ENCODE results near the gene KREMEN1. TPM values are rescaled to one million over a fixed set of nuclear protein-coding genes. Genes with fewer than 3 reads are reported as not detected.
"Not testable (repeated sequence)": the region's sequence is repeated elsewhere in the genome, so short reads cannot be mapped to it uniquely, and the experiment has no call there.

Gene KREMEN1
- total and polyA plus RNA-seq, 2 donors, result 10.7 to 14.2 TPM

GRCh38 chr22:29031227-29032011 lies 41.4 kb upstream of the KREMEN1 start:
- Histone ChIP-seq H3K27me3 (ENCODE audit: control insufficient read depth in 2 of 2, insufficient read depth in 1 of 2, low read length in 1 of 2) (peaks cover 38 to 60% of the 10 kb centered on the region in 2 donors), H3K27ac (ENCODE audit: low read depth in 1 of 2, low read length in 1 of 2) (peak overlapping the region in 1 of 2 donors; percentile 46), H3K4me3 (ENCODE audit: low read length in 2 of 2) (no peak overlapping the region), H3K4me1 (ENCODE audit: control insufficient read depth in 2 of 2, insufficient read depth in 2 of 2, low read length in 2 of 2) (peaks cover 0 to 17% of the 10 kb centered on the region in 2 donors), H3K9me3 (ENCODE audit: control insufficient read depth in 2 of 2, insufficient read depth in 1 of 2, low read length in 1 of 2) (no peaks in the 10 kb centered on the region), H3K36me3 (ENCODE audit: control insufficient read depth in 2 of 2, insufficient read depth in 2 of 2, low read length in 1 of 2) (no peaks in the 10 kb centered on the region)
- WGBS, result 47% methylated on average over 18 of the region's 18 CpGs
- no peak for DNase-seq (ENCODE audit: low read depth in 6 of 9, low spot score in 9 of 9)

GRCh38 chr22:29032014-29032475 lies 40.8 kb upstream of the KREMEN1 start:
- peaks cover 38 to 58% of the 10 kb centered on the region in 2 donors for H3K27me3 ChIP-seq (ENCODE audit: control insufficient read depth in 2 of 2, insufficient read depth in 1 of 2, low read length in 1 of 2)
- H3K27ac ChIP-seq (ENCODE audit: low read depth in 1 of 2, low read length in 1 of 2), result no peak overlapping the region
- 96% methylated on average over 8 of the region's 8 CpGs for WGBS
- peaks cover 0 to 17% of the 10 kb centered on the region in 2 donors for H3K4me1 ChIP-seq (ENCODE audit: control insufficient read depth in 2 of 2, insufficient read depth in 2 of 2, low read length in 2 of 2)
- no peak overlapping the region for H3K4me3 ChIP-seq (ENCODE audit: low read length in 2 of 2)
- no peak for DNase-seq (ENCODE audit: low read depth in 6 of 9, low spot score in 9 of 9)
- H3K9me3 ChIP-seq (ENCODE audit: control insufficient read depth in 2 of 2, insufficient read depth in 1 of 2, low read length in 1 of 2), result no peaks in the 10 kb centered on the region
- H3K36me3 ChIP-seq (ENCODE audit: control insufficient read depth in 2 of 2, insufficient read depth in 2 of 2, low read length in 1 of 2), result no peaks in the 10 kb centered on the region

GRCh38 chr22:29032584-29032983 lies 40.3 kb upstream of the KREMEN1 start:
- no peak overlapping the region for H3K4me3 ChIP-seq (ENCODE audit: low read length in 2 of 2)
- H3K36me3 ChIP-seq (ENCODE audit: control insufficient read depth in 2 of 2, insufficient read depth in 2 of 2, low read length in 1 of 2), result no peaks in the 10 kb centered on the region
- H3K4me1 ChIP-seq (ENCODE audit: control insufficient read depth in 2 of 2, insufficient read depth in 2 of 2, low read length in 2 of 2), result peaks cover 0 to 17% of the 10 kb centered on the region in 2 donors
- peaks cover 38 to 57% of the 10 kb centered on the region in 2 donors for H3K27me3 ChIP-seq (ENCODE audit: control insufficient read depth in 2 of 2, insufficient read depth in 1 of 2, low read length in 1 of 2)
- no peaks in the 10 kb centered on the region for H3K9me3 ChIP-seq (ENCODE audit: control insufficient read depth in 2 of 2, insufficient read depth in 1 of 2, low read length in 1 of 2)
- DNase-seq (ENCODE audit: low read depth in 6 of 9, low spot score in 9 of 9), result no peak
- WGBS, result over 99% methylated on average over 2 of the region's 2 CpGs
- H3K27ac ChIP-seq (ENCODE audit: low read depth in 1 of 2, low read length in 1 of 2), result no peak overlapping the region

GRCh38 chr22:29037340-29037932 lies 35.4 kb upstream of the KREMEN1 start:
- 82% methylated on average over 4 of the region's 4 CpGs for WGBS
- H3K9me3 ChIP-seq (ENCODE audit: control insufficient read depth in 2 of 2, insufficient read depth in 1 of 2, low read length in 1 of 2), result no peaks in the 10 kb centered on the region
- peaks cover 5 to 12% of the 10 kb centered on the region in 2 donors for H3K27me3 ChIP-seq (ENCODE audit: control insufficient read depth in 2 of 2, insufficient read depth in 1 of 2, low read length in 1 of 2)
- no peak overlapping the region for H3K4me3 ChIP-seq (ENCODE audit: low read length in 2 of 2)
- no peak overlapping the region for H3K27ac ChIP-seq (ENCODE audit: low read depth in 1 of 2, low read length in 1 of 2)
- H3K4me1 ChIP-seq (ENCODE audit: control insufficient read depth in 2 of 2, insufficient read depth in 2 of 2, low read length in 2 of 2), result peaks cover 0 to 3% of the 10 kb centered on the region in 2 donors
- no peak for DNase-seq (ENCODE audit: low read depth in 6 of 9, low spot score in 9 of 9)
- H3K36me3 ChIP-seq (ENCODE audit: control insufficient read depth in 2 of 2, insufficient read depth in 2 of 2, low read length in 1 of 2), result no peaks in the 10 kb centered on the region

- Histone ChIP-seq H3K27me3 (ENCODE audit: control insufficient read depth in 2 of 2, insufficient read depth in 1 of 2, low read length in 1 of 2) (peaks cover 0 to 2% of the 10 kb centered on the region in 2 donors), H3K36me3 (ENCODE audit: control insufficient read depth in 2 of 2, insufficient read depth in 2 of 2, low read length in 1 of 2) (no peaks in the 10 kb centered on the region), H3K27ac (ENCODE audit: low read depth in 1 of 2, low read length in 1 of 2) (no peak overlapping the region), H3K4me3 (ENCODE audit: low read length in 2 of 2) (no peak overlapping the region), H3K4me1 (ENCODE audit: control insufficient read depth in 2 of 2, insufficient read depth in 2 of 2, low read length in 2 of 2) (no peaks in the 10 kb centered on the region), H3K9me3 (ENCODE audit: control insufficient read depth in 2 of 2, insufficient read depth in 1 of 2, low read length in 1 of 2) (no peaks in the 10 kb centered on the region)
- 97% methylated on average over 9 of the region's 9 CpGs for WGBS
- no peak for DNase-seq (ENCODE audit: low read depth in 6 of 9, low spot score in 9 of 9)
Observed at GRCh38 chr22:29039148-29039547, 33.7 kb upstream of the KREMEN1 start.

GRCh38 chr22:29039684-29040083 lies 33.2 kb upstream of the KREMEN1 start:
- not testable (repeated sequence) for H3K36me3 ChIP-seq (ENCODE audit: control insufficient read depth in 2 of 2, insufficient read depth in 2 of 2, low read length in 1 of 2); H3K27ac ChIP-seq (ENCODE audit: low read depth in 1 of 2, low read length in 1 of 2); H3K4me1 ChIP-seq (ENCODE audit: control insufficient read depth in 2 of 2, insufficient read depth in 2 of 2, low read length in 2 of 2); H3K27me3 ChIP-seq (ENCODE audit: control insufficient read depth in 2 of 2, insufficient read depth in 1 of 2, low read length in 1 of 2); H3K9me3 ChIP-seq (ENCODE audit: control insufficient read depth in 2 of 2, insufficient read depth in 1 of 2, low read length in 1 of 2); H3K4me3 ChIP-seq (ENCODE audit: low read length in 2 of 2); DNase-seq (ENCODE audit: low read depth in 6 of 9, low spot score in 9 of 9)
- WGBS, result 96% methylated on average over 4 of the region's 4 CpGs

- WGBS, result 46% methylated on average over 9 of the region's 9 CpGs
- peak; percentile 47 to 82 (median 66) for DNase-seq (ENCODE audit: low read depth in 6 of 9, low spot score in 9 of 9)
Observed at GRCh38 chr22:29040385-29041275, 32.2 kb upstream of the KREMEN1 start.

GRCh38 chr22:29041408-29041807 lies 31.4 kb upstream of the KREMEN1 start:
- 33% methylated on average over 2 of the region's 2 CpGs for WGBS
- Histone ChIP-seq H3K36me3 (ENCODE audit: control insufficient read depth in 2 of 2, insufficient read depth in 2 of 2, low read length in 1 of 2) (peaks cover 0 to 4% of the 10 kb centered on the region in 2 donors), H3K9me3 (ENCODE audit: control insufficient read depth in 2 of 2, insufficient read depth in 1 of 2, low read length in 1 of 2) (no peaks in the 10 kb centered on the region), H3K4me3 (ENCODE audit: low read length in 2 of 2) (no peak overlapping the region), H3K27me3 (ENCODE audit: control insufficient read depth in 2 of 2, insufficient read depth in 1 of 2, low read length in 1 of 2) (peaks cover 0 to 2% of the 10 kb centered on the region in 2 donors), H3K27ac (ENCODE audit: low read depth in 1 of 2, low read length in 1 of 2) (no peak overlapping the region), H3K4me1 (ENCODE audit: control insufficient read depth in 2 of 2, insufficient read depth in 2 of 2, low read length in 2 of 2) (no peaks in the 10 kb centered on the region)
- no peak for DNase-seq (ENCODE audit: low read depth in 6 of 9, low spot score in 9 of 9)

More at GRCh38 chr22:29040385-29041275, 32.2 kb upstream of the KREMEN1 start:
- no peaks in the 10 kb centered on the region for H3K9me3 ChIP-seq (ENCODE audit: control insufficient read depth in 2 of 2, insufficient read depth in 1 of 2, low read length in 1 of 2)
- H3K4me1 ChIP-seq (ENCODE audit: control insufficient read depth in 2 of 2, insufficient read depth in 2 of 2, low read length in 2 of 2), result no peaks in the 10 kb centered on the region
- H3K27ac ChIP-seq (ENCODE audit: low read depth in 1 of 2, low read length in 1 of 2), result no peak overlapping the region
- no peak overlapping the region for H3K4me3 ChIP-seq (ENCODE audit: low read length in 2 of 2)
- H3K36me3 ChIP-seq (ENCODE audit: control insufficient read depth in 2 of 2, insufficient read depth in 2 of 2, low read length in 1 of 2), result peaks cover 0 to under 1% of the 10 kb centered on the region in 2 donors
- H3K27me3 ChIP-seq (ENCODE audit: control insufficient read depth in 2 of 2, insufficient read depth in 1 of 2, low read length in 1 of 2), result peaks cover 0 to 2% of the 10 kb centered on the region in 2 donors
